Cardiac muscle cell (in vitro differentiated cells and primary cell): Measurements from ENCODE around the gene C12orf75. TPM values are rescaled to one million over a fixed set of nuclear protein-coding genes. Genes with fewer than 3 reads are reported as not detected.
"Not testable (repeated sequence)": the region's sequence is repeated elsewhere in the genome, so short reads cannot be mapped to it uniquely, and the experiment has no call there.

ENCODE experiments used
- DNase-seq, 2 donors: peaks; one replicate each; pipeline versions ENCODE4 v3.0.0 to v3.0.0-alpha.2; 2010 to 2017; ENCODE audit warnings: low read depth in 1 of 2, low spot score in 1 of 2
- H3K27ac ChIP-seq: fragments of 200-600 bp; sonication (generic); 2 replicates; pipeline ENCODE4 v1.5.1; 2016
- H3K27me3 ChIP-seq: fragments of 200-600 bp; sonication (generic); 2 replicates; pipeline ENCODE4 v1.6.0; 2016; ENCODE audit warnings: control low read depth
- H3K36me3 ChIP-seq: fragments of 200-600 bp; sonication (generic); 2 replicates; pipeline ENCODE4 v1.5.1; 2016; ENCODE audit warnings: control low read depth
- H3K4me1 ChIP-seq: fragments of 200-600 bp; sonication (generic); 2 replicates; pipeline ENCODE4 v1.8.1; 2017; ENCODE audit warnings: low read depth, mild to moderate bottlenecking, mixed run types
- H3K4me3 ChIP-seq: fragments of 200-600 bp; sonication (generic); 2 replicates; pipeline ENCODE4 v1.5.1; 2016; ENCODE audit warnings: mild to moderate bottlenecking
- H3K9me3 ChIP-seq: fragments of 200-600 bp; sonication (generic); 2 replicates; pipeline ENCODE4 v1.5.1; 2017; ENCODE audit warnings: low read depth, mild to moderate bottlenecking, control low read depth
- CTCF ChIP-seq: IDR thresholded peaks from 2 replicates; pipeline ENCODE4 v1.5.1; 2012; ENCODE audit warnings: low read depth, mild to moderate bottlenecking, low read length
- polyA plus RNA-seq: library from polyadenylated mRNA; unstranded; fragments of >200 nt; fragmentation: Nextera tagmentation; extraction: Ambion mirVana; gene quantifications from 2 replicates; pipeline ENCODE4 v1.2.1, GENCODE V29; 2016
- total RNA-seq: library from RNA; depleted of rRNA; stranded (reverse); fragments of >200 nt; gene quantifications from 2 replicates; pipeline ENCODE4 v1.2.3, GENCODE V29; 2016

The C12orf75 gene
- total and polyA plus RNA-seq, 2 experiments from 2014 or later = 39.3 to 106 TPM

GRCh38 chr12:105400227-105400626, 69.7 kb downstream of the C12orf75 start:
- Histone ChIP-seq H3K4me1 (no peaks in the 10 kb centered on the region), H3K27me3 (no peaks in the 10 kb centered on the region), H3K36me3 (no peaks in the 10 kb centered on the region), H3K4me3 (no peak overlapping the region), H3K9me3 (no peaks in the 10 kb centered on the region), H3K27ac (no peak overlapping the region)
- no peak for TF ChIP-seq CTCF
- DNase-seq = no peak

- Histone ChIP-seq H3K27me3 (no peaks in the 10 kb centered on the region), H3K4me3 (no peak overlapping the region), H3K9me3 (no peaks in the 10 kb centered on the region), H3K27ac (no peak overlapping the region), H3K36me3 (no peaks in the 10 kb centered on the region), H3K4me1 (no peaks in the 10 kb centered on the region)
- no peak for TF ChIP-seq CTCF
- no peak for DNase-seq
Observed at GRCh38 chr12:105401198-105401597, 70.7 kb downstream of the C12orf75 start.

GRCh38 chr12:105402366-105402765, 71.9 kb downstream of the C12orf75 start:
- no peaks in the 10 kb centered on the region for H3K27me3 ChIP-seq
- DNase-seq = no peak
- no peaks in the 10 kb centered on the region for H3K4me1 ChIP-seq
- H3K27ac ChIP-seq = no peak overlapping the region
- H3K4me3 ChIP-seq = no peak overlapping the region
- H3K9me3 ChIP-seq = no peaks in the 10 kb centered on the region
- no peaks in the 10 kb centered on the region for H3K36me3 ChIP-seq
- TF ChIP-seq CTCF = no peak

- no peak for TF ChIP-seq CTCF
- H3K9me3 ChIP-seq = no peaks in the 10 kb centered on the region
- H3K27me3 ChIP-seq = no peaks in the 10 kb centered on the region
- H3K36me3 ChIP-seq = no peaks in the 10 kb centered on the region
- no peak overlapping the region for H3K4me3 ChIP-seq
- no peak overlapping the region for H3K27ac ChIP-seq
- no peak for DNase-seq
- no peaks in the 10 kb centered on the region for H3K4me1 ChIP-seq
Observed at GRCh38 chr12:105403095-105403494, 72.6 kb downstream of the C12orf75 start.

GRCh38 chr12:105404134-105404533, 73.6 kb downstream of the C12orf75 start:
- H3K9me3 ChIP-seq, H3K27ac ChIP-seq, DNase-seq, H3K27me3 ChIP-seq, H3K36me3 ChIP-seq, H3K4me3 ChIP-seq, H3K4me1 ChIP-seq: not testable (repeated sequence)

GRCh38 chr12:105406497-105406896, 76.0 kb downstream of the C12orf75 start:
- Histone ChIP-seq H3K27ac (no peak overlapping the region), H3K27me3 (no peaks in the 10 kb centered on the region), H3K36me3 (no peaks in the 10 kb centered on the region), H3K9me3 (no peaks in the 10 kb centered on the region), H3K4me1 (no peaks in the 10 kb centered on the region), H3K4me3 (no peak overlapping the region)
- no peak for DNase-seq
- no peak for TF ChIP-seq CTCF
